ENCODE measurements around the gene NGRN.

GRCh38 chr15:90231028-90232017 lies 34.1 kb upstream of the NGRN start:
- TF ChIP-seq, protein P1, sequence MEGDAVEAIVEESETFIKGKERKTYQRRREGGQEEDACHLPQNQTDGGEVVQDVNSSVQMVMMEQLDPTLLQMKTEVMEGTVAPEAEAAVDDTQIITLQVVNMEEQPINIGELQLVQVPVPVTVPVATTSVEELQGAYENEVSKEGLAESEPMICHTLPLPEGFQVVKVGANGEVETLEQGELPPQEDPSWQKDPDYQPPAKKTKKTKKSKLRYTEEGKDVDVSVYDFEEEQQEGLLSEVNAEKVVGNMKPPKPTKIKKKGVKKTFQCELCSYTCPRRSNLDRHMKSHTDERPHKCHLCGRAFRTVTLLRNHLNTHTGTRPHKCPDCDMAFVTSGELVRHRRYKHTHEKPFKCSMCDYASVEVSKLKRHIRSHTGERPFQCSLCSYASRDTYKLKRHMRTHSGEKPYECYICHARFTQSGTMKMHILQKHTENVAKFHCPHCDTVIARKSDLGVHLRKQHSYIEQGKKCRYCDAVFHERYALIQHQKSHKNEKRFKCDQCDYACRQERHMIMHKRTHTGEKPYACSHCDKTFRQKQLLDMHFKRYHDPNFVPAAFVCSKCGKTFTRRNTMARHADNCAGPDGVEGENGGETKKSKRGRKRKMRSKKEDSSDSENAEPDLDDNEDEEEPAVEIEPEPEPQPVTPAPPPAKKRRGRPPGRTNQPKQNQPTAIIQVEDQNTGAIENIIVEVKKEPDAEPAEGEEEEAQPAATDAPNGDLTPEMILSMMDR (IDR thresholded peaks at IDR 0.05), result no peak
- no peak for TF ChIP-seq ZFX (IDR thresholded peaks at IDR 0.05; ENCODE audit: borderline replicate concordance)
